HepG2 (cell line): Measurements from ENCODE around the gene ERMARD. TPM values are rescaled to one million over a fixed set of nuclear protein-coding genes. Genes with fewer than 3 reads are reported as not detected.

Source experiments
- CBFB ChIP-seq: sonication (generic); formaldehyde crosslinking; IDR thresholded peaks from 2 replicates; pipeline ENCODE4 v1.4.0; 2020; ENCODE audit warnings: missing genetic modification reagents
- CEBPB ChIP-seq: IDR thresholded peaks from 2 replicates; pipeline ENCODE4 v1.6.1; 2011; ENCODE audit warnings: low read depth, low read length, improper control_type of control experiment, borderline replicate concordance
- DMAP1 ChIP-seq: IDR thresholded peaks from 2 replicates; pipeline ENCODE4 v1.6.1; 2016
- GABPB1 ChIP-seq: IDR thresholded peaks from 2 replicates; pipeline ENCODE4 v1.6.1; 2016; ENCODE audit warnings: mild to moderate bottlenecking, missing genetic modification reagents, moderate library complexity, missing compliant biosample characterization
- HNF4A ChIP-seq: sonication (generic); formaldehyde crosslinking; IDR thresholded peaks from 2 replicates; pipeline ENCODE4 v1.4.0; 2020; ENCODE audit warnings: missing genetic modification reagents
- JUN ChIP-seq: sonication (generic); formaldehyde crosslinking; IDR thresholded peaks from 2 replicates; pipeline ENCODE4 v1.4.0; 2020; ENCODE audit warnings: mild to moderate bottlenecking, missing genetic modification reagents
- MIER3 ChIP-seq: IDR thresholded peaks from 2 replicates; pipeline ENCODE4 v1.6.1; 2016; ENCODE audit warnings: missing compliant biosample characterization, borderline replicate concordance
- RAD51 ChIP-seq: fragments of 450-650 bp; IDR thresholded peaks from 2 replicates; pipeline ENCODE4 v1.6.1; 2016; ENCODE audit warnings: borderline replicate concordance
- SKI ChIP-seq: fragments of 450-650 bp; IDR thresholded peaks from one replicate; pipeline ENCODE4 v1.6.1; 2018; ENCODE audit warnings: mild to moderate bottlenecking; ENCODE audit not compliant: partially characterized antibody
- SMARCC2 ChIP-seq: fragments of 450-650 bp; IDR thresholded peaks from 2 replicates; pipeline ENCODE4 v1.6.1; 2017; ENCODE audit warnings: antibody characterized with exemption, mild to moderate bottlenecking
- SNRNP70 ChIP-seq: fragments of 200-400 bp; formaldehyde crosslinking; IDR thresholded peaks from 2 replicates; pipeline ENCODE4 v1.6.1; 2017; ENCODE audit warnings: mild to moderate bottlenecking, low read depth, low read length, moderate library complexity
- ZNF296 ChIP-seq: sonication (generic); formaldehyde crosslinking; conservative IDR thresholded peaks from 2 replicates; pipeline ENCODE4 v1.5.0; 2020; ENCODE audit warnings: mild to moderate bottlenecking, missing genetic modification reagents
- ZNF484 ChIP-seq: sonication (generic); formaldehyde crosslinking; IDR thresholded peaks from 2 replicates; pipeline ENCODE4 v1.5.1; 2020; ENCODE audit warnings: mild to moderate bottlenecking, low read depth, missing genetic modification reagents, borderline replicate concordance
- ZNF746 ChIP-seq: sonication (generic); formaldehyde crosslinking; IDR thresholded peaks from 2 replicates; pipeline ENCODE4 v1.8.0; 2022; ENCODE audit warnings: mild to moderate bottlenecking, missing genetic modification reagents
- polyA plus RNA-seq, 8 experiments: library from polyadenylated mRNA; depleted of rRNA in 3 of 8; stranded (reverse) in 7 of 8; unstranded in 1 of 8; fragments of >200 nt; fragmentation: Illumina TruSeq in 4 of 8; extraction: Trizol in 4 of 8; gene quantifications; 2 replicates each; pipeline versions ENCODE4 v1.2.1 to v1.2.3, GENCODE V29; 2011 to 2016; ENCODE audit warnings: low read depth in 4 of 8, missing spikeins in 1 of 8, mixed read lengths in 1 of 8; ENCODE audit not compliant: insufficient read depth in 1 of 8
- total RNA-seq, 5 experiments: library from RNA; depleted of rRNA; stranded (reverse); fragments of >200 nt; fragmentation: Illumina TruSeq; extraction: Trizol; gene quantifications; 2 replicates each; pipeline ENCODE4 v1.2.3, GENCODE V29; 2016; ENCODE audit warnings: low read depth in 1 of 5
- TF ChIP-seq, protein P1 (sequence below): sonication (generic); formaldehyde crosslinking; IDR thresholded peaks from 2 replicates; pipeline ENCODE4 v1.4.0; 2020; ENCODE audit warnings: missing genetic modification reagents
- TF ChIP-seq, protein P2 (sequence below): sonication (generic); formaldehyde crosslinking; IDR thresholded peaks from 2 replicates; pipeline ENCODE4 v1.8.0; 2022; ENCODE audit warnings: missing genetic modification reagents, low read depth, mild to moderate bottlenecking, borderline replicate concordance
- TF ChIP-seq, protein P3 (sequence below): sonication (generic); formaldehyde crosslinking; IDR thresholded peaks from 2 replicates; pipeline ENCODE4 v1.5.0; 2020; ENCODE audit warnings: mild to moderate bottlenecking, missing genetic modification reagents
- TF ChIP-seq, protein P4 (sequence below): IDR thresholded peaks from 2 replicates; pipeline ENCODE4 v1.6.1; 2016
- TF ChIP-seq, protein P5 (sequence below): sonication (generic); formaldehyde crosslinking; IDR thresholded peaks from 2 replicates; pipeline ENCODE4 v1.8.1; 2023; ENCODE audit warnings: mild to moderate bottlenecking, missing genetic modification reagents
- TF ChIP-seq, protein P6 (sequence below): sonication (generic); formaldehyde crosslinking; IDR thresholded peaks from 2 replicates; pipeline ENCODE4 v1.4.0; 2020; ENCODE audit warnings: missing genetic modification reagents

ERMARD gene
- total and polyA plus RNA-seq, 2 of the 13 experiments (the other 11 are each of a cell fraction or from before 2014, with no cell fraction given), result 8.8 to 10.7 TPM

DNA sequence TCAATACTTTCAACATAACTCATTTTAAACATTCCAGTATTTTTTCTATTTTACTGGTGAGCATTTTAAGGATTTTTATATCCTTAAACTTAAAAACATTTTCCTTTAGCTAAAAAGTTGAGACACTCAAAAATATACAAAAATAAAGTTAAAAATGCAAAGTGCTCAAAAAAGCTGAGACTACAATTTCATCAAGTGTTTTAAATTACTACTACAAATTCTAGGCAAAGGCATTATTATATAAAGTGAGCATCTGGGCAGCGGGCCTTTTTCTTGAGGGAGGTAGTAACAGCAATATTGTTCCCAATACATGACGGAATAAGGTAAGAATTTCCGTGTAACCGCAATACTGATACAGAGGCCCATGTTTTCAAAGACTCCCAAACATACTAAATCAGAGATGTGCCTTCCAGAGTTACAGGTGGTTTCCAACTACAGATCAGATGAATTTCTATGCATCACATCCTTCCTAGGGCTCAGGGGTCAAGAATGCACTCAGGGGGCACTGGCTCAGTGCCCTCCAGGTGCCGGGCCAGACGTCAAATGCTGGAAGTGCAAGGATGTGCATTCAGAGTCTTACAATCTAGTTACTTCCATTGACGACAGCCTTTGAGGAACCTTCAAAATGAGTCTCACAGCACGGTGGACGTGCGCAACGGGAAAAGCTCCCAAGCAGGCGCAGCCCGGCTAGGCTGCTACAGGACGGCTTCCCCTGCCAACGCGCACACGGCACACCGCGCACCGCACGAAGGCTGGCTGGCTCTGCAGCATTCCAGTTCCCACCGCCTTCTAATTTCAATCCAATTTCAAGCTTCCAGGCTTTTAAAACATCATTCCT is 28.8 kb upstream of the ERMARD start (continued):
- TF ChIP-seq, protein P1, sequence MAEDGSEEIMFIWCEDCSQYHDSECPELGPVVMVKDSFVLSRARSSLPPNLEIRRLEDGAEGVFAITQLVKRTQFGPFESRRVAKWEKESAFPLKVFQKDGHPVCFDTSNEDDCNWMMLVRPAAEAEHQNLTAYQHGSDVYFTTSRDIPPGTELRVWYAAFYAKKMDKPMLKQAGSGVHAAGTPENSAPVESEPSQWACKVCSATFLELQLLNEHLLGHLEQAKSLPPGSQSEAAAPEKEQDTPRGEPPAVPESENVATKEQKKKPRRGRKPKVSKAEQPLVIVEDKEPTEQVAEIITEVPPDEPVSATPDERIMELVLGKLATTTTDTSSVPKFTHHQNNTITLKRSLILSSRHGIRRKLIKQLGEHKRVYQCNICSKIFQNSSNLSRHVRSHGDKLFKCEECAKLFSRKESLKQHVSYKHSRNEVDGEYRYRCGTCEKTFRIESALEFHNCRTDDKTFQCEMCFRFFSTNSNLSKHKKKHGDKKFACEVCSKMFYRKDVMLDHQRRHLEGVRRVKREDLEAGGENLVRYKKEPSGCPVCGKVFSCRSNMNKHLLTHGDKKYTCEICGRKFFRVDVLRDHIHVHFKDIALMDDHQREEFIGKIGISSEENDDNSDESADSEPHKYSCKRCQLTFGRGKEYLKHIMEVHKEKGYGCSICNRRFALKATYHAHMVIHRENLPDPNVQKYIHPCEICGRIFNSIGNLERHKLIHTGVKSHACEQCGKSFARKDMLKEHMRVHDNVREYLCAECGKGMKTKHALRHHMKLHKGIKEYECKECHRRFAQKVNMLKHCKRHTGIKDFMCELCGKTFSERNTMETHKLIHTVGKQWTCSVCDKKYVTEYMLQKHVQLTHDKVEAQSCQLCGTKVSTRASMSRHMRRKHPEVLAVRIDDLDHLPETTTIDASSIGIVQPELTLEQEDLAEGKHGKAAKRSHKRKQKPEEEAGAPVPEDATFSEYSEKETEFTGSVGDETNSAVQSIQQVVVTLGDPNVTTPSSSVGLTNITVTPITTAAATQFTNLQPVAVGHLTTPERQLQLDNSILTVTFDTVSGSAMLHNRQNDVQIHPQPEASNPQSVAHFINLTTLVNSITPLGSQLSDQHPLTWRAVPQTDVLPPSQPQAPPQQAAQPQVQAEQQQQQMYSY, result no peak
- peak; percentile 49; the same call in 1 of the 2 replicates for TF ChIP-seq GABPB1
- no peak for TF ChIP-seq RAD51
- no peak; the same call in 1 of the 2 replicates for TF ChIP-seq MIER3 (CRISPR knock-in tag)
- no peak for TF ChIP-seq ZNF484 (CRISPR knock-in tag)
- TF ChIP-seq JUN, result no peak
- no peak for TF ChIP-seq ZNF296 (CRISPR knock-in tag)
- peak; percentile 65; the same call in 1 of the 2 replicates for TF ChIP-seq CBFB (CRISPR knock-in tag)
- no peak for TF ChIP-seq SMARCC2
- TF ChIP-seq, protein P2, sequence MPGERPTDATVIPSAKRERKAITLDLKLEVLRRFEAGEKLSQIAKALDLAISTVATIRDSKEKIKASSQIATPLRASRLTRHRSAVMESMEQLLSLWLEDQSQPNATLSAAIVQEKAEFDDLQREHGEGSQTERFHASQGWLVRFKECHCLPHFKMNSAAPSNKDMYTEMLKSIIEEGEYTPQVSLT (CRISPR knock-in tag), result no peak
- TF ChIP-seq, protein P3, sequence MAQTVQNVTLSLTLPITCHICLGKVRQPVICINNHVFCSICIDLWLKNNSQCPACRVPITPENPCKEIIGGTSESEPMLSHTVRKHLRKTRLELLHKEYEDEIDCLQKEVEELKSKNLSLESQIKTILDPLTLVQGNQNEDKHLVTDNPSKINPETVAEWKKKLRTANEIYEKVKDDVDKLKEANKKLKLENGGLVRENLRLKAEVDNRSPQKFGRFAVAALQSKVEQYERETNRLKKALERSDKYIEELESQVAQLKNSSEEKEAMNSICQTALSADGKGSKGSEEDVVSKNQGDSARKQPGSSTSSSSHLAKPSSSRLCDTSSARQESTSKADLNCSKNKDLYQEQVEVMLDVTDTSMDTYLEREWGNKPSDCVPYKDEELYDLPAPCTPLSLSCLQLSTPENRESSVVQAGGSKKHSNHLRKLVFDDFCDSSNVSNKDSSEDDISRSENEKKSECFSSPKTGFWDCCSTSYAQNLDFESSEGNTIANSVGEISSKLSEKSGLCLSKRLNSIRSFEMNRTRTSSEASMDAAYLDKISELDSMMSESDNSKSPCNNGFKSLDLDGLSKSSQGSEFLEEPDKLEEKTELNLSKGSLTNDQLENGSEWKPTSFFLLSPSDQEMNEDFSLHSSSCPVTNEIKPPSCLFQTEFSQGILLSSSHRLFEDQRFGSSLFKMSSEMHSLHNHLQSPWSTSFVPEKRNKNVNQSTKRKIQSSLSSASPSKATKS, result no peak
- TF ChIP-seq SNRNP70, result no peak
- TF ChIP-seq, protein P4, sequence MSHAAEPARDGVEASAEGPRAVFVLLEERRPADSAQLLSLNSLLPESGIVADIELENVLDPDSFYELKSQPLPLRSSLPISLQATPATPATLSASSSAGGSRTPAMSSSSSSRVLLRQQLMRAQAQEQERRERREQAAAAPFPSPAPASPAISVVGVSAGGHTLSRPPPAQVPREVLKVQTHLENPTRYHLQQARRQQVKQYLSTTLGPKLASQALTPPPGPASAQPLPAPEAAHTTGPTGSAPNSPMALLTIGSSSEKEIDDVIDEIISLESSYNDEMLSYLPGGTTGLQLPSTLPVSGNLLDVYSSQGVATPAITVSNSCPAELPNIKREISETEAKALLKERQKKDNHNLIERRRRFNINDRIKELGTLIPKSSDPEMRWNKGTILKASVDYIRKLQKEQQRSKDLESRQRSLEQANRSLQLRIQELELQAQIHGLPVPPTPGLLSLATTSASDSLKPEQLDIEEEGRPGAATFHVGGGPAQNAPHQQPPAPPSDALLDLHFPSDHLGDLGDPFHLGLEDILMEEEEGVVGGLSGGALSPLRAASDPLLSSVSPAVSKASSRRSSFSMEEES (CRISPR knock-in tag), result no peak
- TF ChIP-seq CEBPB, result no peak
- TF ChIP-seq HNF4A (CRISPR knock-in tag), result peak; percentile 8; the same call in 1 of the 2 replicates
- TF ChIP-seq DMAP1 (CRISPR knock-in tag), result no peak
- peak; percentile 40; the same call in 1 of the 2 replicates for TF ChIP-seq ZNF746 (CRISPR knock-in tag)
- TF ChIP-seq, protein P5, sequence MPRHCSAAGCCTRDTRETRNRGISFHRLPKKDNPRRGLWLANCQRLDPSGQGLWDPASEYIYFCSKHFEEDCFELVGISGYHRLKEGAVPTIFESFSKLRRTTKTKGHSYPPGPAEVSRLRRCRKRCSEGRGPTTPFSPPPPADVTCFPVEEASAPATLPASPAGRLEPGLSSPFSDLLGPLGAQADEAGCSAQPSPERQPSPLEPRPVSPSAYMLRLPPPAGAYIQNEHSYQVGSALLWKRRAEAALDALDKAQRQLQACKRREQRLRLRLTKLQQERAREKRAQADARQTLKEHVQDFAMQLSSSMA (CRISPR knock-in tag), result peak; percentile 27; the same call in 1 of the 2 replicates
- no peak for TF ChIP-seq SKI
- TF ChIP-seq, protein P6, sequence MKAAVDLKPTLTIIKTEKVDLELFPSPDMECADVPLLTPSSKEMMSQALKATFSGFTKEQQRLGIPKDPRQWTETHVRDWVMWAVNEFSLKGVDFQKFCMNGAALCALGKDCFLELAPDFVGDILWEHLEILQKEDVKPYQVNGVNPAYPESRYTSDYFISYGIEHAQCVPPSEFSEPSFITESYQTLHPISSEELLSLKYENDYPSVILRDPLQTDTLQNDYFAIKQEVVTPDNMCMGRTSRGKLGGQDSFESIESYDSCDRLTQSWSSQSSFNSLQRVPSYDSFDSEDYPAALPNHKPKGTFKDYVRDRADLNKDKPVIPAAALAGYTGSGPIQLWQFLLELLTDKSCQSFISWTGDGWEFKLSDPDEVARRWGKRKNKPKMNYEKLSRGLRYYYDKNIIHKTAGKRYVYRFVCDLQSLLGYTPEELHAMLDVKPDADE, result no peak
